Right lobe of liver (tissue), 4 donors: ENCODE measurements around the gene GALNT10.

ENCODE experiments used
- POLR2A ChIP-seq: fragments of 450-650 bp; IDR thresholded peaks from one replicate; pipeline ENCODE4 v1.6.1; 2017; ENCODE audit warnings: antibody characterized with exemption, mild to moderate bottlenecking
- TF ChIP-seq, protein P1 (sequence below), 4 donors: fragments of 200-600 bp in 3 of 4; fragments of 450-650 bp in 1 of 4; IDR thresholded peaks; one replicate each; pipeline versions ENCODE4 v1.5.1 to v1.8.0; 2016 to 2022; ENCODE audit warnings: antibody characterized with exemption in 4 of 4, mild to moderate bottlenecking in 2 of 4
- donor health status: DM: no; HTN: no; CAD: no.
- donor health status: DM: no; HTN: no; CAD: no.
- donor health status: DM: no; HTN: yes; CAD: no.

GRCh38 chr5:154370813-154371212 is 180.3 kb downstream of the GALNT10 start:
- TF ChIP-seq, protein P1, sequence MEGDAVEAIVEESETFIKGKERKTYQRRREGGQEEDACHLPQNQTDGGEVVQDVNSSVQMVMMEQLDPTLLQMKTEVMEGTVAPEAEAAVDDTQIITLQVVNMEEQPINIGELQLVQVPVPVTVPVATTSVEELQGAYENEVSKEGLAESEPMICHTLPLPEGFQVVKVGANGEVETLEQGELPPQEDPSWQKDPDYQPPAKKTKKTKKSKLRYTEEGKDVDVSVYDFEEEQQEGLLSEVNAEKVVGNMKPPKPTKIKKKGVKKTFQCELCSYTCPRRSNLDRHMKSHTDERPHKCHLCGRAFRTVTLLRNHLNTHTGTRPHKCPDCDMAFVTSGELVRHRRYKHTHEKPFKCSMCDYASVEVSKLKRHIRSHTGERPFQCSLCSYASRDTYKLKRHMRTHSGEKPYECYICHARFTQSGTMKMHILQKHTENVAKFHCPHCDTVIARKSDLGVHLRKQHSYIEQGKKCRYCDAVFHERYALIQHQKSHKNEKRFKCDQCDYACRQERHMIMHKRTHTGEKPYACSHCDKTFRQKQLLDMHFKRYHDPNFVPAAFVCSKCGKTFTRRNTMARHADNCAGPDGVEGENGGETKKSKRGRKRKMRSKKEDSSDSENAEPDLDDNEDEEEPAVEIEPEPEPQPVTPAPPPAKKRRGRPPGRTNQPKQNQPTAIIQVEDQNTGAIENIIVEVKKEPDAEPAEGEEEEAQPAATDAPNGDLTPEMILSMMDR (IDR thresholded peaks at IDR 0.05): no peak
- TF ChIP-seq POLR2A: no peak
